ENCODE data around the gene WASHC4.

DNA sequence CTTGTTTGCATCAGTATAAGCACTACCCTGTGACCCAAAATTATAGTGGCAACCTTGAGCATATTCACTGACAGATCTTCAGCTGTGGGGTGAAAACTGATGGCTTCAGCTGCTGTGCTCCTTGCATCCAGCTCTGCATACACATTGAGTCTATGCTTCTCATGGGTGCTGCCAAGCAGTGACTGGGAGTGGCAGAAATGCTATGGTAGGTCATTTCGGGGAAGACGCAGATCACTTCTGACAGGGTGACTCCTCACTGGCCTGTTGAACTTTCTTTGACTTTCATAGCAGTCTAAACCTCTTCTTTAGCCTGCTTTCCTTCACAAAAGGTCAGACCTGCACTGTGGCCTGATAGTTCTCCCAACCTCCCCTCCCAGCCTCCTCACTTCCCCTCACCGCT is 17.7 kb upstream of the WASHC4 start:
- TF ChIP-seq POLR2AphosphoS5 (IDR thresholded peaks at IDR 0.05; ENCODE audit: low read depth, low read length) = no peak
- TF ChIP-seq POLR2A (IDR thresholded peaks at IDR 0.05; ENCODE audit: low read depth, low read length) = no peak
- no peak for TF ChIP-seq TAF1 (IDR thresholded peaks at IDR 0.05; ENCODE audit: borderline replicate concordance, low read depth, low read length)
